Stimulated activated CD4-positive, alpha-beta T cell treated with anti-CD3 and anti-CD28 coated beads, Interleukin-4, amount 100 ng/mL, for 48 hours (primary cell): ENCODE data around the gene FLT3.

Experiments
- DNase-seq, 2 donors: peaks; one replicate each; pipeline ENCODE4 v3.0.0-alpha.2; 2020; ENCODE audit warnings: low read depth in 2 of 2

FLT3 gene

GRCh38 chr13:28001837-28002473 is 98.4 kb downstream of the FLT3 start:
- no peak for DNase-seq

- no peak for DNase-seq
Observed at GRCh38 chr13:28001049-28001448, 99.3 kb downstream of the FLT3 start.

DNA sequence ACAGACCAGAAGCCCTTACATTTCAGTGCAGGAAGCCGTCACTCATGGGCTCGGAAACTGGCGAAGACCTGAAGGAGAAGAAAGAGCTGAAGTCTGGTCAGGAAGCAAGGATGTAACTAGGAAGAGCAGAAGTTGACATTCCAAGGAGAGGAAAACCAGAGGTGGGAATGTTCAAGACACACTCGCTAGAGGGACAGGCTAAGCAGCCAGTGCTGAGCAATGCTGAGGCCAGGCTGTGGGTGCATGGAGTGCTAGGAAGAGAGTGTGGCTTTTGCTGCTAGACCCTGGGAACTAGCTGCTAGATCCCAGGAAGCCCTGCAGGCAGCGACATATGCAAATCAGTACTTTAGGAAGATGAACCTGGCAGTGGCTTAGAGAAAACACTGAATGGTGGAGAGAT is 99.8 kb downstream of the FLT3 start:
- DNase-seq = no peak

GRCh38 chr13:27997904-27998522 is 102.4 kb downstream of the FLT3 start:
- no peak for DNase-seq

DNA sequence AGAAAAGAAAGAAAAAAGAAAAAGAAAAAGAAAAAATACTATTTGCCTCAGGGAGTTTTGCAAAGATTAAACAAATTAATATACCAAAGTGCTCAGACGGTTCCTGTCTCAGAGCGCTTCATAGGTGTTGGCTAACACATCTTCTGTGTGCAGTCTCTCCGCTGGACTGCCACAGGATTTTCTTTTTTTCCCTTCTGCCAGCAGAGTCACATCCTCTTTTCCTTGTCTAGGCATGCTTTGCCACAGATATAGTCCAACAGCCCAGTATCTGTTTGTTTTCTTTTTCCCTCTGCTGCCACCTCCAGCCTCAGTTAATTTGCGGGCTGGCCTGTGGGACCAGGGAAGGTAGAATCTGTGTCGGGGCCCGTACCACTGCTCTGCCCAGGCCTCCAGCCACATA is 108.5 kb downstream of the FLT3 start:
- DNase-seq = no peak

DNA sequence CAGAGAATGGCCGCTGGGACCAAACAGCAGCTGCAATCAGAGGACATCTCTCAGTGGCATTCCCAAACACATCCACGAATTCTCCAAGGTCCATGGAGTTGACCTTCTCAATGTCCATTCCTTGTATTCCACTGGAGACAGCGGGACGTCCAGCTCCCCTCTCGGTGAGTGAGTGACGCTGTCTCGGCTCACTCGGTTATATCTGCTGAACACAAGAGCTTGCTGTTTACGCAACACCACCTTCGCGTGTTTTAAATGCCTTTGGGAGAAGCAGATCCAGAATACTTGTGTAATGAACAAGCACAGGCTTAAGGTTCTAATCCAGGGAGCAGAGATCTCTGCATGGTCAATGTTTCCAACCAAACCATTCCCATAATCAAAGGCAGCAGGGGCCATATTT is 111.9 kb downstream of the FLT3 start, which contains the start of gene URAD:
TSS of gene URAD (minus strand) at position 174 of the 400 bp plus-strand sequence. CDS start at position 118, 56 bp downstream.
- DNase-seq = no peak

- no peak for DNase-seq
Observed at GRCh38 chr13:27985600-27985999, 114.8 kb downstream of the FLT3 start.

GRCh38 chr13:27982361-27982760 is 118.0 kb downstream of the FLT3 start:
- DNase-seq = no peak

GRCh38 chr13:27981006-27981708 is 119.2 kb downstream of the FLT3 start:
- DNase-seq = no peak

GRCh38 chr13:27980280-27980998 is 119.9 kb downstream of the FLT3 start:
- DNase-seq = no peak

DNA sequence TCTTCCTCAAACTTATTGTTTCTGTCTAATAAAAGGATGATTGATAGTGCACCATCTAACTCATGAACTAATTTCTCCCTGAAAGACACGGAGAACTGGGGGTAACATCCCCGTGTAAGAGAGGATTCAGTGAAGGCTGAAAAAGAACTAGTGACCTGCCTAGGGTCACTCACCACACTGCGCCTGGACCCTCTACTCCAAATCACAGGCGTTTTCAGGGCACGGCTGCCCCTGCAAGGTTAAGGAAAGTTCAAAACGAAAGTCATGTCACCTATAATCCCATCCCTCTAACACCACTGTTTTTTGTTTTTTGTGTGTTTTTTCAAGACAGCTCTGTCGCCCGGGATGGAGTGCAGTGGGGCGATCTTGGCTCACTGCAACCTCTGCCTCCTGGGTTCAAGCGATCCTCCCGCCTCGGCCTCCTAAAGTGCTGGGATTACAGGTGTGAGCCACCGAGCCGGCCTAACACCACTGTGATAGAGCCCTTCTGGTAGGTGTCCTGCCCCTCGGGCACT is 120.6 kb downstream of the FLT3 start:
- no peak for DNase-seq

GRCh38 chr13:27979001-27979643 is 121.3 kb downstream of the FLT3 start:
- no peak for DNase-seq

- DNase-seq = no peak
Observed at GRCh38 chr13:27978301-27978968, 121.9 kb downstream of the FLT3 start.

DNA sequence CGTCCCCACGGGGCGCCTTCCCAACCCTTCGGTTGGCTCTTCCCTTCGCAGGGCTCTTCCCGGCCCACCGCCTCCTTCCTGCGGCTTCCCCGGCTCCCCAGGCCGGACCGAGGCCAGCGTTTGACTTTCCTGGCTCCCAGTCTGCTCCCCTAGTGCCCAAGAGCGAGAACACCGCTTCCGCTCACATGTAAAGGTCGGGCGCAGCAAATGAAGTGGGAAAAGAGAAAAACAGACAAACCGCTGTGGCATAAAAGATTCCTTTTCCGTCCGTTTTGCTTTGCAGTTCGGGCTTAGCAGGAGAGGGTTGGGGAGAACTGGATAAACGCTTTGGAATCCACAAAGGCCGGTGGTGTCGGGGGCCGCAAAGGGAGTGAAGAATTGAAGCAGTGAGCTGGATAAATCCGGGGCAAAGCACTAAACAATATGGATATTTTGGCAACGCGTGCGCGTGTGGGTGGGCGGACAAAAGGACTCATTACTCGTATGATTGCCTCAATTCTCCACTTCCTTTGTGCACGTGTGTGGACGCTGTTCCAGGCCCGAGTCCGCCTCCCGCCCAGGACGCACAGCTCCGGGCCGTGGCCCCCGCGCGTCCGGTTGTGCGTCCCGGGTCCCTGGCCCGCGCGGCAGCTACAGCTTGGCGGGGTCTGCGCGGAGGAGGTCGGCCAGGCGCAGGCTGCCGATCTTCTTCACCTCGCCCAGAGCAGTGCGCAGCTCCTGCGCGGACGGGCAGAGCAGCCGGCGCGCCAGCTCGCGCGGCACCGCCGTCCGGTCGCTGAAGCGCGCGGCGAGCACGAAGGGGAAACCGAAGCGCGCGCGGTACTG is 122.7 kb downstream of the FLT3 start:
- DNase-seq = no peak

GRCh38 chr13:27976362-27977091 is 123.8 kb downstream of the FLT3 start:
- no peak for DNase-seq

GRCh38 chr13:27975564-27976361 is 124.6 kb downstream of the FLT3 start:
- DNase-seq = no peak

GRCh38 chr13:27973961-27974662 is 126.3 kb downstream of the FLT3 start:
- no peak for DNase-seq

DNA sequence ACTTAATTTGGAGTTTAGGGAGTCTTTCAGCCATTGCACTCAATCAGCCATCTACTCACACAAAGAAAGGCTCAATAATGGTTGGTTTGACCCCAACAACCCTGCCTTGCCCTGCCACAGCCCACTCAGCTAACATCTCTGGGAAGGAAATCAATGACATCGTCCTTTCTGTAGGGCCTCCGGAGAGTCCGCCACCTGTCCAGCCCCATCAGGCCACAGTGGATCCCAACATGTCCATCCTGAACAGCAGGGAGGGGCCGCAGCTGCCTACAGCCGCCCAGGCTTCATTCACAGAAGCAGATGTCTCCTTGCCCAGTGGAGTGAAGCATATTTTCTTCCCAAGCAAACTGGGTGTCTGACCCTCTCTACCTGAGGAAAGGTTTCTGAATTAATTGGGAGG is 127.1 kb downstream of the FLT3 start:
- DNase-seq = no peak
